Left ventricle myocardium inferior (tissue), 1 donor: ENCODE results near the gene SORCS2. TPM values are rescaled to one million over a fixed set of nuclear protein-coding genes. Genes with fewer than 3 reads are reported as not detected.

ENCODE experiments used
- DNase-seq: peaks from one replicate; pipeline ENCODE4 v3.0.0-alpha.2; 2020
- H3K27ac ChIP-seq: fragments of 200-600 bp; replicated peaks from 2 replicates; pipeline ENCODE4 v1.8.0; 2021
- H3K27me3 ChIP-seq: fragments of 200-600 bp; 2 replicates; pipeline ENCODE4 v1.8.0; 2021; ENCODE audit warnings: low read depth
- H3K36me3 ChIP-seq: fragments of 200-600 bp; 2 replicates; pipeline ENCODE4 v1.8.0; 2021
- H3K4me1 ChIP-seq: fragments of 200-600 bp; 2 replicates; pipeline ENCODE4 v1.8.0; 2021
- H3K4me3 ChIP-seq: fragments of 200-600 bp; 2 replicates; pipeline ENCODE4 v1.8.0; 2021; ENCODE audit warnings: mild to moderate bottlenecking, moderate library complexity
- H3K9me3 ChIP-seq: fragments of 200-600 bp; replicated peaks from 2 replicates; pipeline ENCODE4 v1.8.0; 2021
- intact Hi-C: fragments of 100-400 bp; cut with micrococcal nuclease; formaldehyde crosslinking; loops from one replicate; pipeline ENCODE4 v1.11.0; 2022
- total RNA-seq: library from RNA; stranded (reverse); fragmentation: NEBNext Ultra II Directional; extraction: Animal tissue kit (Norgen Biotek cat#: 25700); gene quantifications from one replicate; pipeline ENCODE4 v1.2.1, GENCODE V29; 2021
- TF ChIP-seq, protein P1 (sequence below): fragments of 200-600 bp; IDR thresholded peaks from 2 replicates; pipeline ENCODE4 v1.8.0; 2021; ENCODE audit warnings: antibody characterized with exemption, mild to moderate bottlenecking, borderline replicate concordance
- donor health status: DM: no; HTN: yes; CAD: no; lungs with severe emphysema.

Gene SORCS2
- total RNA-seq, 1 donor from 2014 or later: 1.2 TPM

DNA sequence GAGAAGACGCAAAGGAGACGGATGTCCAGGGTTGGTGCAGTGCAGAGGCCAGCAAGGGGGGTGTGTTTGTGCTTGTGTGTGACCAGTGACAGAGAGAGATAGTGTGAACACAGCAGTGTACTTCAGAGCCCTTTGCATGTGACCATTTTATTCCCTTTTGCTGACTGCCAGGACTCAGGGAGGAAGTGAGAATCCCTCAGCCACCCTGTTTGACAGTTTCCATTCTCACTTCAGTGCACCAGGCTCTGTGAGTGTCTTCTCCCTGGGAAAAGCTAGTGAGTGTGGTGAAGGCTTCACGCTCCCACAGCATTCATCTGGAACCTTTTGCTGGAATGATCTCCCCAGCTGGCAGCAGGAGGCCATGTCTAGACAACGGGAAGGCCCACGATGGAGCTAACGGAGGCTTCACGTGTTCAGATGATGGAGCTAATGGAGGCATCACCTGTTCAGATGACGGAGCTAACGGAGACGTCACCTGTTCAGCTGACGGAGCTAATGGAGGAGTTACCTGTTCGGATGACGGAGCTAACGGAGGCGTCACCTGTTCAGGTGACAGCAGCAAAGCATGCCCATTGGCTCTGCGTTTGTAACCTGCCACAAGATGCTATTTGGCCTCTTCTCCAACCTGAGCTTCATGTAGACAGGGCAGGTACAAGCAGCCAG lies 551.9 kb downstream of the SORCS2 start:
- Histone ChIP-seq H3K9me3 (no peaks in the 10 kb centered on the region), H3K27me3 (peaks cover 14% of the 10 kb centered on the region), H3K36me3 (no peaks in the 10 kb centered on the region), H3K27ac (no peak overlapping the region), H3K4me1 (no peaks in the 10 kb centered on the region), H3K4me3 (no peak overlapping the region)
- intact Hi-C loops: no loop called here
- DNase-seq: no peak
- TF ChIP-seq, protein P1, sequence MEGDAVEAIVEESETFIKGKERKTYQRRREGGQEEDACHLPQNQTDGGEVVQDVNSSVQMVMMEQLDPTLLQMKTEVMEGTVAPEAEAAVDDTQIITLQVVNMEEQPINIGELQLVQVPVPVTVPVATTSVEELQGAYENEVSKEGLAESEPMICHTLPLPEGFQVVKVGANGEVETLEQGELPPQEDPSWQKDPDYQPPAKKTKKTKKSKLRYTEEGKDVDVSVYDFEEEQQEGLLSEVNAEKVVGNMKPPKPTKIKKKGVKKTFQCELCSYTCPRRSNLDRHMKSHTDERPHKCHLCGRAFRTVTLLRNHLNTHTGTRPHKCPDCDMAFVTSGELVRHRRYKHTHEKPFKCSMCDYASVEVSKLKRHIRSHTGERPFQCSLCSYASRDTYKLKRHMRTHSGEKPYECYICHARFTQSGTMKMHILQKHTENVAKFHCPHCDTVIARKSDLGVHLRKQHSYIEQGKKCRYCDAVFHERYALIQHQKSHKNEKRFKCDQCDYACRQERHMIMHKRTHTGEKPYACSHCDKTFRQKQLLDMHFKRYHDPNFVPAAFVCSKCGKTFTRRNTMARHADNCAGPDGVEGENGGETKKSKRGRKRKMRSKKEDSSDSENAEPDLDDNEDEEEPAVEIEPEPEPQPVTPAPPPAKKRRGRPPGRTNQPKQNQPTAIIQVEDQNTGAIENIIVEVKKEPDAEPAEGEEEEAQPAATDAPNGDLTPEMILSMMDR: no peak

DNA sequence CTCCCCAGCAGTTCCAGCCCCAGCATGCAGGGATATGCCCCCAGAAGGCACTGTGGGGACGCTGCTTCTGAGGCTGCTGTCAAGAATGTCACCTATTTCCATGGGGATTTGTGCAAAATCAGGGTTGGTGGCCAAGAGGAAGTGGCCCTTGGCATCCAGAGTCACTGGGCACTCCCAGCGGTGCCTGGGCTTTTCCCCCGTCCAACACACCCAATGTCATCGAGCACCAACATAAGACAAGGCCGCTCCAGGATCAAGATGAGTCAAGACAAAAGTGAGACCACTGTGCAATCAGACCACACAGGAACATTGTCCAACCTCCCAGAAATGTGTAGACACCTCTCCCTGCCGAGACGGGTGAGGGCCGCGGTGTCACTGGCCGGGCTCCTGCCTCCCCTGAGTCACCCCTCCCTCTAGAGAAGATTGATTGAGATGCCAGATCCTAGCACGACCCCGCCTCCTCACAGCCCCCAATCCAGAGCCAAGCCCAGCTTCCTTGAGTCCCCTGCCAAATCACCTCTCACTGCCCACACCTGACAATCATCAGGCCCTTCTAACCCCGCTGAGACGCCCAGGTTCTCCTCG lies 553.1 kb downstream of the SORCS2 start:
- Histone ChIP-seq H3K27ac (no peak overlapping the region), H3K36me3 (no peaks in the 10 kb centered on the region), H3K27me3 (peaks cover 14% of the 10 kb centered on the region), H3K4me3 (no peak overlapping the region), H3K9me3 (no peaks in the 10 kb centered on the region), H3K4me1 (no peaks in the 10 kb centered on the region)
- TF ChIP-seq, protein P1: no peak
- intact Hi-C loops: no loop called here
- no peak for DNase-seq

DNA sequence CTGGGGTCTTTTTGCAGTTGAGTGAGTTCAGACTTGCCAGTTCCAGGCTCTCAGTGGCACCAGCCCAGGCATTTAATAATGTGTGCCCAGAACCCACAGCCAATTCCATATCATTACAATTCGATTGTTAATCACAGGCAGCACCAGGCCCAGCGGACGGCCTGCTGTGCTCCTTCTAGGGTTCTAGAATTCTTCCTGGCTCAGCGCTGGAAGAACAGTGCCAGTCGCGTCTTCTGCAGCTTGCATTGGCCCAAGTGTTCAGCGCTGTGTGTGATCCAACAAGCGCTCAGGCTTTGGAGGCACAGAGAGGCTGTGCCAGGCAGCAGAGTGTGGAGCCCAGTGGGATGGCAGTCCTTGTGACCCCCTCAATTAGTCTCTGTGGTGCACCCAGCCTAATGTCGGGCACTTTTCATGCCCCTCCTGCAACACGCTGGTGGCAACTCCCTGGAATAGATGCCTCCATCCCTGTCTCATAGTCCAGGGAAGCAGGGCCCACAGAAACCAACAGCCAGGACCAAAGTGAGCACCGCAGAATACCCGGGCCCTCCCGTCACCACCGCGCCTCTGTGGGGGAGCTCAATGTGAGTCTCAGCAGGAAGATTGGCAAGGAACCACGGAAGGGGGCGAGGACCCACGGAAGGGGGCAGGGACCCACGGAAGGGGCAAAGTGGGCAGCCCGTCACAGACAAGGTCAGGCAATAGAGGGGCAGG lies 554.2 kb downstream of the SORCS2 start:
- Histone ChIP-seq H3K9me3 (no peaks in the 10 kb centered on the region), H3K27me3 (peaks cover 14% of the 10 kb centered on the region), H3K4me1 (peaks cover 4% of the 10 kb centered on the region), H3K36me3 (no peaks in the 10 kb centered on the region), H3K4me3 (no peak overlapping the region), H3K27ac (no peak overlapping the region)
- TF ChIP-seq, protein P1: no peak
- DNase-seq: no peak
- intact Hi-C loops: no loop called here

DNA sequence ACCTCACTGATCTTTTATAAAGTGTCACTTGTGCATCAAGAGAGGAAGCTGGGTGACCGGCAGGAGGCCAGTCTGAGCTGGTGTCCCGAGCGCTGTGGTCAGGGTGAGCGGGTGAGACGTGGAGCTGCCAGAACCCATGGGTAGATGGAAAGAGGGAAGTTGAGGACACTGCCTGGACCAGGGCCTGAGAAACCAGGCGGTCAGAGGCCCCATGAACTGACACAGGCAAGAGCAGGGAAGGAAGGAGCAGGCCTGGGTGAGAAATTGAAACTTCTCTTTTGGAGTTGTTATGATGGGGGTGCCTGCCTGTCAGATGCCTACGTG lies 554.7 kb downstream of the SORCS2 start:
- H3K27ac ChIP-seq: no peak overlapping the region
- peak; percentile 38 for DNase-seq
- peaks cover 14% of the 10 kb centered on the region for H3K27me3 ChIP-seq
- H3K9me3 ChIP-seq: no peaks in the 10 kb centered on the region
- H3K4me3 ChIP-seq: no peak overlapping the region
- peaks cover 4% of the 10 kb centered on the region for H3K4me1 ChIP-seq
- intact Hi-C loops: no loop called here
- H3K36me3 ChIP-seq: no peaks in the 10 kb centered on the region
- TF ChIP-seq, protein P1: no peak

DNA sequence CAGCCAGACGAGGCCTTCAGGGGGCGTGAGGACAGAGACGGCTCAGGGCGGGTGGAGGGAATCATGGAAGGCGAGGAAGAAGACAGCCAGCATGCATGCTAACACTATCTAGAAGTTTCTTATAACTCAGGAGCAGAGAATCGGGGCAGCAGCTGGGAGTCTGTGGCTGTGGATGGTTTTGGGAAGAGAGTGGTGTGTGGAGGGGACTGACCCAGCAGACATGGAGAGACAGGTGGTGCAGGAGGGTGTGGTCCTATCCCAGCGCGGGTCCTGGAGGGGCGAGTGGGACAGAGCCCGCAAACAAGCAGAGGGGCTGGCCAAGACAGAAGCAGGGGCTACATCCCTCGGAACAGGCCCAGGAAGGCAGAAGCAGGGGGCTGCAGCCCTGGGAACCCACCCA lies 555.2 kb downstream of the SORCS2 start:
- no peak for DNase-seq
- H3K36me3 ChIP-seq: no peaks in the 10 kb centered on the region
- H3K9me3 ChIP-seq: no peaks in the 10 kb centered on the region
- H3K4me3 ChIP-seq: no peak overlapping the region
- peaks cover 14% of the 10 kb centered on the region for H3K27me3 ChIP-seq
- TF ChIP-seq, protein P1: no peak
- intact Hi-C loops: no loop called here
- peaks cover 4% of the 10 kb centered on the region for H3K4me1 ChIP-seq
- no peak overlapping the region for H3K27ac ChIP-seq
